SH-SY5Y (cell line): Measurements from ENCODE around the gene INAVA.

ENCODE experiments used
- GATA2 ChIP-seq: IDR thresholded peaks from 2 replicates; pipeline ENCODE4 v1.6.1; 2011; ENCODE audit warnings: mild to moderate bottlenecking, low read depth, low read length
- GATA3 ChIP-seq: IDR thresholded peaks from 2 replicates; pipeline ENCODE4 v1.6.1; 2011; ENCODE audit warnings: low read depth, mild to moderate bottlenecking, low read length, moderate library complexity

The INAVA gene, protein sequence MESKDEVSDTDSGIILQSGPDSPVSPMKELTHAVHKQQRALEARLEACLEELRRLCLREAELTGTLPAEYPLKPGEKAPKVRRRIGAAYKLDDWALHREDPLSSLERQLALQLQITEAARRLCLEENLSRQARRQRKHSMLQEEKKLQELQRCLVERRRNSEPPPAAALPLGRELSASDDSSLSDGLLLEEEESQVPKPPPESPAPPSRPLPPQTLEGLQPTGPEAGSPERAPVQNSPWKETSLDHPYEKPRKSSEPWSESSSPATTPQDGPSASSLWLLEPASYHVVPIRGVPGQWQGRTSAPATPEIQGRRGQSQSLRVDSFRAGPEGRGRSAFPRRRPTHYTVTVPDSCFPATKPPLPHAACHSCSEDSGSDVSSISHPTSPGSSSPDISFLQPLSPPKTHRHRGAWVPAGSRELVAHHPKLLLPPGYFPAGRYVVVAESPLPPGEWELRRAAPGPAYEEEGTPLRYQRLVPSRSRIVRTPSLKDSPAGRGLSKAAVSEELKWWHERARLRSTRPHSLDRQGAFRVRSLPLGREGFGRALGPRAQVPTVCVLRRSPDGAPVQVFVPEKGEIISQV

GRCh38 chr1:200894712-200895442, at the start of gene INAVA:
Gene INAVA, plus strand, starts transcription at chr1:200894900. Its CDS starts 3,501 bp downstream, at chr1:200898401.
- TF ChIP-seq GATA3 (no peak), GATA2 (no peak)

- TF ChIP-seq GATA2 (no peak), GATA3 (no peak)
Observed at GRCh38 chr1:200845360-200845759, 49.3 kb upstream of the INAVA start.

- no peak for TF ChIP-seq GATA3
- TF ChIP-seq GATA2 = no peak
Observed at GRCh38 chr1:200846398-200846797, 48.3 kb upstream of the INAVA start.

DNA sequence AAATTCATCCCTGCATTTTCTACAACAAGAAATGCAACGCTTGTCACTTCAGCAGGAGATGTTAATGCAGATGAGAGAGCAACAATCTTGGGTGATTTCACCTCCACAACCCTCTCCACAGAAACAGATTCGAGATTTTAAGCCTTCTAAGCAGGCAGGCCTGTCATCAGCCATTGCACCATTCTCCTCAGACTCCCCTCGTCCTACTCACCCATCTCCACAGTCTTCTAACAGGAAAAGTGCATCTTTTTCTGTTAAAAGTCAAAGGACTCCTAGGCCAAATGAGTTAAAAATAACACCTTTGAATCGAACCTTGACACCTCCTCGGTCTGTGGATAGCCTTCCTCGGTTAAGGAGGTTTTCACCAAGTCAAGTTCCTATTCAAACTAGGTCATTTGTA, 45.3 kb upstream of the INAVA start:
- TF ChIP-seq GATA2 (no peak), GATA3 (no peak)

DNA sequence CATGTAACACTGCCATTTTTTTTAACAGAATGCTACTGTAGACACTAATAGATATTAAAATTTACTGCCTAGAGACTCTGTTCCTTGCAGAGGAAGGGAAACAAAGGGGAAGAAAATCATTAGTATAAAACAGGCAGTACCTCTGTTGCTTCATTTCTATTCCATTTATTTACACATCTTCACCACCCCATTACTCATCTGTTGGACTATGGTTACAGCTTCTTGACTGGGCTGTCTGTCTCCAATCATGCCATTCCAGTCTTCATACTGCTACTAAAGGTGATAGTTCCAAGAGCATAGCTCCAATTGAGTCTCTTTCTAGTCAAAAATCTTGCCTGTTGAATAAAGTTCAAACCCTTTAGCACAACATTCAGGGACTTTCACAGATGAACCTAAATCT, 44.1 kb upstream of the INAVA start:
- TF ChIP-seq GATA3 = no peak
- TF ChIP-seq GATA2 = no peak

DNA sequence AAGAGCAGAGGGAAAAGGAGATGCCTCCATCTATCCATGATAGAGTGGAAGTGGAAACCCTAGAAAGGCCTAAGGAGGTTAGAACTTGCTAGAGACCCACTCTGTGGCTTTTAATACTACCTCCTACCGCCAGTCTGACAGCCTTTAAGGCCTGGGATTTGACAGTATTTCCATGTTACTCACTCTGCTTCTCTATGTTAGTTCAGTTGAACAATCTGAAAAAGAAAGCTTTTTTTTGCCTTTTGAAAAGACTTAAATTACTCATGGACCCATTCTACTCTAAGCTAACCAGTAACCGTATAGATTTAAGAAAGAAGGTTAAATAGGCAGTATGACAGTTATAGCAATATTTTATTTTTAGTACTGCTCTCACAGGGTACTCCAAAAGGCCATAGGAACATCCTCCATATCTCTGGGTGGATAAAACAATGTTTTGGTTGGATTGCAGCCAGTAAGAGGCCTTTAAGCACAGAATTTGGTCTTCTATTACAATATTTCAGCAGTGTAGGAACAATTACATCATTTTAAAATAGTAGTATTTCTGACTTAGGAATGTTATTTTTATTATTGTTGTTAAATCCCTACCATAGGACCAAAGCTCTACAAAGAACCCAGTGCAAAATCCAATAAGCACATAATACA, 37.9 kb upstream of the INAVA start:
- TF ChIP-seq GATA2 = no peak
- no peak for TF ChIP-seq GATA3

GRCh38 chr1:200857804-200858203, 36.9 kb upstream of the INAVA start:
- TF ChIP-seq GATA3 = no peak
- no peak for TF ChIP-seq GATA2

- no peak for TF ChIP-seq GATA3
- no peak for TF ChIP-seq GATA2
Observed at GRCh38 chr1:200861937-200862647, 32.6 kb upstream of the INAVA start.

DNA sequence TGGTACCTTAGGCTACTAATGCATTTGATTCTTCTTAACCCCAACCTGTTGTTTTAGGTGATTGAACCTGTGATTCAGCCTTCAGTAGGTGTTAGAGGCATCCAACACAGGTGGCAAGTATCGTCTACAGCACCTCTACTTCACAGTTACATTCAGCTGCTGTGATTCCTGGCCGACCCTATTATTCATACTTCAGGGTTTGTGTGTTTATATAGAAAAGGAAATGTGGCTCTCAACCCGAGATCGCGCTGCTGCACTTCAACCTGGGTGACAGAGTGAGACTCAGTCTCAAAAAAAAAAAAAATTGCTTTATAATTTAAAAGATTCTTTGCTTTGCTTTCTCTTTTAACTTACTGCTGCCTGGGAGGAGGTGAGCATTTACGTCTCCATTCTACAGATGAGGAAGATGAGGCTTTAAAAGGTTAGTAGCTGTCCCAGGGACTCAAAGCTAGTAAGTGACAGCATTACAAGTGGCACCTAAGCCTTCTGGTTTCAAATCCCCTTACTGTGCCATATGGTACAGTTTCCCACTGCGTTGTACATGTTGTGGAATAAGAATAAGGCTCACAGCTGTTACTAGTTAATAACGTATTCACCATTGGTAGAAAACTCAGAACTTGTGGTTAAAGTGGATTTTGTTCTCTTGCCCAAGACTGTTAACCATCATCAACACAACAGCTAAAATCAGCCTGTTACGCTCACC, 31.8 kb upstream of the INAVA start:
- TF ChIP-seq GATA2 (no peak), GATA3 (no peak)

GRCh38 chr1:200866116-200866515, 28.6 kb upstream of the INAVA start:
- no peak for TF ChIP-seq GATA2
- TF ChIP-seq GATA3 = no peak

- no peak for TF ChIP-seq GATA3
Observed at GRCh38 chr1:200866521-200866920, 28.2 kb upstream of the INAVA start.

GRCh38 chr1:200867018-200867811, 27.5 kb upstream of the INAVA start:
- TF ChIP-seq GATA2 (no peak), GATA3 (no peak)
